Thoracic aorta (tissue), 2 donors: Measurements from ENCODE around the gene ADAM8. TPM values are rescaled to one million over a fixed set of nuclear protein-coding genes. Genes with fewer than 3 reads are reported as not detected.

Experiments used
- ATAC-seq: fragments of 150-250 bp; one replicate; pipeline ENCODE4 v1.8.0; 2017; ENCODE audit warnings: low read depth; ENCODE audit not compliant: insufficient number of reproducible peaks, low FRiP score
- DNase-seq: peaks from one replicate; pipeline ENCODE4 v3.0.0-alpha.2; 2020; ENCODE audit warnings: low spot score
- H3K27ac ChIP-seq, 2 donors: fragments of 200-600 bp; sonication (generic); 1 replicate in 1 of 2; 2 replicates in 1 of 2; pipeline ENCODE4 v1.5.1; 2016; ENCODE audit warnings: mild to moderate bottlenecking in 2 of 2, moderate library complexity in 2 of 2
- H3K27me3 ChIP-seq: fragments of 200-600 bp; sonication (generic); replicated peaks from 2 replicates; pipeline ENCODE4 v1.6.0; 2016; ENCODE audit warnings: mild to moderate bottlenecking; ENCODE audit not compliant: insufficient read depth
- H3K36me3 ChIP-seq: fragments of 200-600 bp; sonication (generic); one replicate; pipeline ENCODE4 v1.5.1; 2016
- H3K4me1 ChIP-seq, 2 donors: fragments of 200-600 bp; sonication (generic); 1 replicate in 1 of 2; 2 replicates in 1 of 2; pipeline versions ENCODE4 v1.5.1 to v1.6.0; 2016; ENCODE audit warnings: low read depth in 2 of 2, mild to moderate bottlenecking in 1 of 2; ENCODE audit not compliant: control insufficient read depth in 1 of 2
- H3K4me3 ChIP-seq: fragments of 200-600 bp; sonication (generic); 2 replicates; pipeline ENCODE4 v1.5.1; 2016; ENCODE audit warnings: mild to moderate bottlenecking
- H3K9me3 ChIP-seq: fragments of 200-600 bp; sonication (generic); 2 replicates; pipeline ENCODE4 v1.5.1; 2016
- total RNA-seq, 2 donors: library from RNA; depleted of rRNA; stranded (reverse); fragments of >200 nt; gene quantifications; one replicate each; pipeline versions ENCODE4 v1.1.0 to v1.2.3, GENCODE V29; 2016
- TF ChIP-seq, protein P1 (sequence below): fragments of 200-600 bp; sonication (generic); IDR thresholded peaks from one replicate; pipeline ENCODE4 v1.5.1; 2019; ENCODE audit warnings: antibody characterized with exemption

ADAM8 gene
- total RNA-seq, 2 donors from 2014 or later = 7.2 to 14.0 TPM

DNA sequence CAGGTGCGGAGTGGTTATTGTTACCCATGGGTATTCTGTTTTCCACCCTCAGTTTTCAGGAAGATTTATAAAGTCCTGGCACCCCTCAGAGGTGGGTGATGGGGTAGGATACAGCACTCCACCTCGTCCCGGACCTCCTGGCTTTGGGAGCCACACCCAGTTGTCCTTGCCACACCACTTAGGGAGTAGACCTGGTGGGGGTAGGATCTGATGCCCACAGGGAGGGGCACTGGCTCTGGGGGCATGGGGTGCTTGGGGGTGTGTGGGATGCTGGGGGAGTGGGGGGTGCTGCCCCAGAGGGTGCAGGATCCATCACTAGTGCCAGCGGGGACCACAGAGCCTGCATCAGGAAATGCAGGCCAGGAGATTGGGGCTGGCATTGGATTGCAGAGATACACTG, 36.5 kb upstream of the ADAM8 start:
- Histone ChIP-seq H3K27ac (no peak overlapping the region), H3K9me3 (no peaks in the 10 kb centered on the region), H3K4me3 (no peak overlapping the region), H3K27me3 (no peaks in the 10 kb centered on the region), H3K4me1 (peaks cover 0 to 5% of the 10 kb centered on the region in 2 donors), H3K36me3 (peaks cover 19% of the 10 kb centered on the region)
- no peak for ATAC-seq
- no peak for DNase-seq
- TF ChIP-seq, protein P1, sequence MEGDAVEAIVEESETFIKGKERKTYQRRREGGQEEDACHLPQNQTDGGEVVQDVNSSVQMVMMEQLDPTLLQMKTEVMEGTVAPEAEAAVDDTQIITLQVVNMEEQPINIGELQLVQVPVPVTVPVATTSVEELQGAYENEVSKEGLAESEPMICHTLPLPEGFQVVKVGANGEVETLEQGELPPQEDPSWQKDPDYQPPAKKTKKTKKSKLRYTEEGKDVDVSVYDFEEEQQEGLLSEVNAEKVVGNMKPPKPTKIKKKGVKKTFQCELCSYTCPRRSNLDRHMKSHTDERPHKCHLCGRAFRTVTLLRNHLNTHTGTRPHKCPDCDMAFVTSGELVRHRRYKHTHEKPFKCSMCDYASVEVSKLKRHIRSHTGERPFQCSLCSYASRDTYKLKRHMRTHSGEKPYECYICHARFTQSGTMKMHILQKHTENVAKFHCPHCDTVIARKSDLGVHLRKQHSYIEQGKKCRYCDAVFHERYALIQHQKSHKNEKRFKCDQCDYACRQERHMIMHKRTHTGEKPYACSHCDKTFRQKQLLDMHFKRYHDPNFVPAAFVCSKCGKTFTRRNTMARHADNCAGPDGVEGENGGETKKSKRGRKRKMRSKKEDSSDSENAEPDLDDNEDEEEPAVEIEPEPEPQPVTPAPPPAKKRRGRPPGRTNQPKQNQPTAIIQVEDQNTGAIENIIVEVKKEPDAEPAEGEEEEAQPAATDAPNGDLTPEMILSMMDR = no peak

DNA sequence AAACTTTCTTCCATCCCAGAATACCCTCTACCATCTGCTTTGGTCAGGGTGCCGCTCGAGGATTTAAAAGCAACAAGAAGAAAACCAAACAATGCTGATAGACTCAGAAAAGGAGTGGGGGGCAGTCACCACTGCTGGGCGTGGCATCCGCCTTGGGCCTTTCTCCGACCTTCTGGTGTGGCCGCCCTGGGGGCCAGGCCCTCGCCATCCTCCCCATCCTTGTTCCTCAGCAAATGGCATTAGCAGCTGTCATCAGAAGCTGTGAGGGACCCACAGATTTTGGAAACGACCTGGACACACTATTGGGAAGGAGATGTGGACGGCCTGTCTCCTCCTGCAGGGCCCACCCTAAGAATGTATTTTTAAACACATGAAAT, 36.1 kb upstream of the ADAM8 start:
- ATAC-seq (no peak), DNase-seq (no peak)
- Histone ChIP-seq H3K4me1 (peaks cover 0 to 10% of the 10 kb centered on the region in 2 donors), H3K36me3 (peaks cover 19% of the 10 kb centered on the region), H3K9me3 (no peaks in the 10 kb centered on the region), H3K27ac (no peak overlapping the region), H3K27me3 (no peaks in the 10 kb centered on the region), H3K4me3 (no peak overlapping the region)
- TF ChIP-seq, protein P1 = no peak

DNA sequence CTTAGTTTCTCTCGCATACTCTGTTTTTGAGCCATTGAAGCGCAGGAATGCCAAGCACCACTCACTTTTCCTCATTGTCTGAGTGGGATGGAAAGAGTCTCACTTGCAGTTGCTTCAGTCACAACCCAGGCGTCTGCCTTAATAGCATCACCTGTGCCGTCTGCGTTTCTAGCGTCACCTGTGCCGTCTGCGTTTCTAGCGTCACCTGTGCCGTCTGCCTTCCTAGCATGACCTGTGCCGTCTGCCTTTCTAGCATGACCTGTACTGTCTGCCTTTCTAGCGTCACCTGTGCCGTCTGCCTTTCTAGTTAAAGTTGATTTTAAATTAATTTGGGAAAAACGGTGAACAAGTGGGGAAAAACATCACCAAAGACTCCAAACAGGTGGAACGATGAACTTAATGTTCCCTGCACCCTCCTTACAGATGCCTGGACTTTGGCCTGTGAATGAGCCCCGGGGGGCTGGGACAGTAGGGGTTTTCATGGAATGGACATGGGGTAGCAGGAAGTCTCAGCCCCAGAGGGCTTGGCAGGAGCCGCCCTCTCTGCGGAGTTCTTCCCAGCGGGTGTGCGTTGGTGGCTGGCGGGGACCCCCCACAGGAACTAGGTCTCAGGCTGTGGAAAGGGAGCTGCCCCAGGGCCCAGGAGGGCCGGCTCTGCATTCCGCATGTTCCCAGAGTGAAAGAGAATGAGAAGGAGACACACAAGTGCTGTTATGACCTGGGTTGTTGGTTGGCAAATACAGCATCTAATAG, 35.5 kb upstream of the ADAM8 start:
- Histone ChIP-seq H3K27me3 (no peaks in the 10 kb centered on the region), H3K9me3 (no peaks in the 10 kb centered on the region), H3K36me3 (peaks cover 19% of the 10 kb centered on the region), H3K4me1 (peaks cover 3 to 15% of the 10 kb centered on the region in 2 donors), H3K27ac (no peak overlapping the region), H3K4me3 (no peak overlapping the region)
- ATAC-seq (no peak), DNase-seq (no peak)
- TF ChIP-seq, protein P1 = no peak

DNA sequence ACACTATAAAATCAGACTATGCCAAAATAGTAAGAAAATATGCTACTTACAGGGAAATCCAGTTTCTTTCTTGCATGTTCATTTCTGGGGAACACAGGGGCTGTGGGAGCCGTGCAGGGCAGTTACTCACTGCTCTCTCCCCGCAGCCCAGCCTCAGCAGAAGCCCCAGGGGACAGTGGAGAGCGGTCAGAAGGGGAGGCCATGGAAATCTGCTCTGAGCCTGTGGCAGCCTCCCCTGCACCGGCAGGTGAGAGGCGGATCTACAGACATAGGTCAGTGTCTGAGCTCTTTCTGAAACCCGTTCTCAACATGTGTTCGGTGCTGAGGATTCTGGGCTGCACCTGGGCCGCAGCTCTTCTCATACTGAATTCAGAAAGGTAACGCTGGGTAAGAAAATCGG, 34.9 kb upstream of the ADAM8 start:
- Histone ChIP-seq H3K9me3 (no peaks in the 10 kb centered on the region), H3K27me3 (no peaks in the 10 kb centered on the region), H3K4me1 (peaks cover 6 to 21% of the 10 kb centered on the region in 2 donors), H3K4me3 (no peak overlapping the region), H3K36me3 (peaks cover 19% of the 10 kb centered on the region), H3K27ac (no peak overlapping the region)
- DNase-seq (no peak), ATAC-seq (no peak)
- TF ChIP-seq, protein P1 = no peak

DNA sequence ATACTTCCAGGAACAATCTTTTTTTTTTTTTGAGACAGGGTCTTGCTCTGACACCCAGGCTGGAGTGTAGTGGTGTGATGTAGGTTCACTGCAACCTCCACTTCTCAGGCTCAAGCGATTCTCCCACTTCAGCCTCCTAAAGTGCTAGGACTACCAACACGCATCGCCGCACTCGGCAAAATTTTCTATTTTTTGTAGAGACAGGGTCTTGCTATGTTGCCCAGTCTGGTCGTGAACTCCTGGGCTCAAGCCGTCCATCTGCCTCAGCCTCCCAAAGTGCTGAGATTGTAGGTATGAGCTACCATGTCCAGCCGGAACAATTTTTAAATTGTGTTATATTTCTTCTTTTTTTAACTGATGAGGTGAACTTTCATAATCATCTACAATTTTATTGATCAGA, 34.1 kb upstream of the ADAM8 start:
- TF ChIP-seq, protein P1 = no peak
- Histone ChIP-seq H3K4me3 (no peak overlapping the region), H3K36me3 (peaks cover 19% of the 10 kb centered on the region), H3K9me3 (no peaks in the 10 kb centered on the region), H3K27me3 (no peaks in the 10 kb centered on the region), H3K4me1 (peaks cover 7 to 29% of the 10 kb centered on the region in 2 donors), H3K27ac (no peak overlapping the region)
- no peak for ATAC-seq
- DNase-seq = no peak
